Fibroblast of mammary gland (primary cell): ENCODE data around the gene S100A1.
"Not testable (repeated sequence)": the region's sequence is repeated elsewhere in the genome, so short reads cannot be mapped to it uniquely, and the experiment has no call there.

Experiments used
- DNase-seq: peaks from one replicate; pipeline ENCODE4 v3.0.0-alpha.2; 2010; ENCODE audit warnings: low read depth
- H3K4me3 ChIP-seq: 2 replicates; pipeline ENCODE4 v1.5.1; 2011; ENCODE audit warnings: low read depth, mild to moderate bottlenecking, low read length, moderate library complexity; ENCODE audit not compliant: control insufficient read depth
- CTCF ChIP-seq: conservative IDR thresholded peaks from 2 replicates; pipeline ENCODE4 v1.5.1; 2011; ENCODE audit warnings: low read depth, low read length, inconsistent platforms; ENCODE audit not compliant: control insufficient read depth, insufficient read depth

S100A1 gene

GRCh38 chr1:153661111-153661708 lies 33.0 kb downstream of the S100A1 start:
- no peak overlapping the region for H3K4me3 ChIP-seq
- TF ChIP-seq CTCF, result no peak
- no peak for DNase-seq

GRCh38 chr1:153662269-153662668 lies 34.0 kb downstream of the S100A1 start:
- no peak for DNase-seq
- H3K4me3 ChIP-seq, result no peak overlapping the region
- TF ChIP-seq CTCF, result no peak

- H3K4me3 ChIP-seq, result no peak overlapping the region
- no peak for TF ChIP-seq CTCF
- DNase-seq, result peak; percentile 79
Measured at GRCh38 chr1:153663211-153663610, 35.0 kb downstream of the S100A1 start.

- DNase-seq, result no peak
- H3K4me3 ChIP-seq, result no peak overlapping the region
- no peak for TF ChIP-seq CTCF
Measured at GRCh38 chr1:153667439-153667838, 39.2 kb downstream of the S100A1 start.

GRCh38 chr1:153668672-153669071 lies 40.4 kb downstream of the S100A1 start:
- not testable (repeated sequence) for H3K4me3 ChIP-seq, DNase-seq

GRCh38 chr1:153669606-153670005 lies 41.4 kb downstream of the S100A1 start:
- no peak for TF ChIP-seq CTCF
- DNase-seq, result no peak
- H3K4me3 ChIP-seq, result peak overlapping the region; percentile 97

GRCh38 chr1:153670257-153670858 lies 42.1 kb downstream of the S100A1 start:
- no peak for DNase-seq
- H3K4me3 ChIP-seq, result peak overlapping the region; percentile 97
- no peak for TF ChIP-seq CTCF
